A673 (cell line): ENCODE results near the gene SNTG2. TPM values are rescaled to one million over a fixed set of nuclear protein-coding genes. Genes with fewer than 3 reads are reported as not detected.
"Not testable (repeated sequence)": the region's sequence is repeated elsewhere in the genome, so short reads cannot be mapped to it uniquely, and the experiment has no call there.

Experiments
- BruUV-seq: library from RNA; stranded (reverse); fragments of 400-500 nt; replicated peaks from 2 replicates; lab custom pipeline; 2021; lab: Mats Ljungman, UMichigan
- CTCF ChIA-PET: fragments of 300-600 bp; sonication (Branson Sonifier 250); formaldehyde crosslinking; loops from one replicate; lab custom pipeline; 2022; ENCODE audit warnings: antibody characterized with exemption; lab: Charles Lee
- POLR2A ChIA-PET: fragments of 300-600 bp; sonication (Branson Sonifier 250); formaldehyde crosslinking; loops from one replicate; lab custom pipeline; 2022; ENCODE audit warnings: antibody characterized with exemption; ENCODE audit not compliant: low non-redundant PET; lab: Charles Lee
- DNase-seq: peaks from one replicate; pipeline ENCODE4 v3.0.0-alpha.2; 2015; ENCODE audit warnings: low spot score
- H3K27ac ChIP-seq: fragments of 200-600 bp; sonication (generic); 2 replicates; pipeline ENCODE4 v1.5.1; 2016; ENCODE audit warnings: mixed run types, low read depth, mild to moderate bottlenecking, mixed read lengths, antibody characterized with exemption, low read length; ENCODE audit not compliant: poor library complexity, severe bottlenecking
- H3K27me3 ChIP-seq: fragments of 200-600 bp; sonication (generic); replicated peaks from 2 replicates; pipeline ENCODE4 v1.6.1; 2017; ENCODE audit warnings: mixed run types, low read depth, mild to moderate bottlenecking, mixed read lengths, antibody characterized with exemption, low read length; ENCODE audit not compliant: insufficient read depth, poor library complexity
- H3K36me3 ChIP-seq: fragments of 200-600 bp; sonication (generic); 2 replicates; pipeline ENCODE4 v1.6.1; 2016; ENCODE audit warnings: mixed run types, mild to moderate bottlenecking, mixed read lengths, antibody characterized with exemption, low read length; ENCODE audit not compliant: insufficient read depth, poor library complexity, severe bottlenecking
- H3K4me1 ChIP-seq: fragments of 200-600 bp; sonication (generic); 2 replicates; pipeline ENCODE4 v1.6.1; 2017; ENCODE audit warnings: mixed run types, mild to moderate bottlenecking, mixed read lengths, antibody characterized with exemption, low read length; ENCODE audit not compliant: insufficient read depth, poor library complexity, severe bottlenecking
- H3K4me3 ChIP-seq: fragments of 200-600 bp; sonication (generic); 2 replicates; pipeline ENCODE4 v1.5.1; 2016; ENCODE audit warnings: low read depth, mixed run types, mild to moderate bottlenecking, mixed read lengths, low read length; ENCODE audit not compliant: poor library complexity, severe bottlenecking
- H3K9me3 ChIP-seq: fragments of 200-600 bp; sonication (generic); 2 replicates; pipeline ENCODE4 v1.6.1; 2016; ENCODE audit warnings: mixed run types, low read depth, mild to moderate bottlenecking, mixed read lengths, antibody characterized with exemption, low read length; ENCODE audit not compliant: poor library complexity, severe bottlenecking
- CTCF ChIP-seq: fragments of 300-800, 200-600 bp; sonication (generic); conservative IDR thresholded peaks from 2 replicates; pipeline ENCODE4 v1.5.1; 2017; ENCODE audit warnings: low read depth, mild to moderate bottlenecking, antibody characterized with exemption, low read length, moderate library complexity, mixed read lengths
- EZH2 ChIP-seq: fragments of 200-600 bp; sonication (generic); IDR thresholded peaks from 2 replicates; pipeline ENCODE4 v1.6.1; 2017; ENCODE audit warnings: borderline replicate concordance, low read depth, mild to moderate bottlenecking, mixed read lengths, antibody characterized with exemption, low read length; ENCODE audit not compliant: poor library complexity, severe bottlenecking
- intact Hi-C: fragments of 100-400 bp; cut with micrococcal nuclease; formaldehyde crosslinking; loops from one replicate; pipeline ENCODE4 v1.10.0; 2022; ENCODE audit not compliant: unreplicated experiment
- total RNA-seq: library from RNA; stranded (reverse); gene quantifications from 2 replicates; pipeline ENCODE4 v1.2.3, GENCODE V29; 2021

The SNTG2 gene
- total RNA-seq, 1 experiment from 2014 or later: 3.7 TPM

GRCh38 chr2:1132328-1132969, 181.8 kb downstream of the SNTG2 start:
- Histone ChIP-seq H3K4me3 (no peak overlapping the region), H3K36me3 (no peaks in the 10 kb centered on the region), H3K4me1 (no peaks in the 10 kb centered on the region), H3K27me3 (no peaks in the 10 kb centered on the region), H3K27ac (no peak overlapping the region), H3K9me3 (no peaks in the 10 kb centered on the region)
- no peak for TF ChIP-seq CTCF
- intact Hi-C loops: no loop called here
- no TSS peak for BruUV-seq
- ChIA-PET CTCF (no interaction called here), POLR2A (no interaction called here)
- no peak for DNase-seq

GRCh38 chr2:1133896-1134295, 183.2 kb downstream of the SNTG2 start:
- DNase-seq, H3K9me3 ChIP-seq, H3K27ac ChIP-seq, H3K27me3 ChIP-seq, BruUV-seq, H3K4me1 ChIP-seq, H3K36me3 ChIP-seq, intact Hi-C loops, H3K4me3 ChIP-seq, POLR2A ChIA-PET, CTCF ChIA-PET: not testable (repeated sequence)

GRCh38 chr2:1134629-1135028, 184.0 kb downstream of the SNTG2 start:
- intact Hi-C loops: loop anchor here (5.0 kb wide), 1 partner anchor 422 kb away; no protein-coding TSS in a partner anchor
- Histone ChIP-seq H3K4me3 (no peak overlapping the region), H3K9me3 (no peaks in the 10 kb centered on the region), H3K4me1 (no peaks in the 10 kb centered on the region), H3K27me3 (no peaks in the 10 kb centered on the region), H3K27ac (no peak overlapping the region), H3K36me3 (no peaks in the 10 kb centered on the region)
- DNase-seq: no peak
- no TSS peak for BruUV-seq
- POLR2A ChIA-PET: no interaction called here
- CTCF ChIA-PET: no interaction called here
- TF ChIP-seq CTCF (no peak), EZH2 (no peak)

GRCh38 chr2:1136067-1136466, 185.4 kb downstream of the SNTG2 start:
- BruUV-seq: no TSS peak
- intact Hi-C loops: loop anchor here (2.0 to 5.0 kb wide), 2 partner anchors 181 to 424 kb away; no protein-coding TSS in a partner anchor
- peak; percentile 60 for TF ChIP-seq CTCF
- TF ChIP-seq EZH2: no peak

More at GRCh38 chr2:1136067-1136466, 185.4 kb downstream of the SNTG2 start:
- H3K27me3 ChIP-seq: no peaks in the 10 kb centered on the region
- POLR2A ChIA-PET: no interaction called here
- H3K4me1 ChIP-seq: no peaks in the 10 kb centered on the region
- no peak overlapping the region for H3K27ac ChIP-seq
- H3K36me3 ChIP-seq: no peaks in the 10 kb centered on the region
- no peaks in the 10 kb centered on the region for H3K9me3 ChIP-seq
- H3K4me3 ChIP-seq: no peak overlapping the region
- CTCF ChIA-PET: no interaction called here
- DNase-seq: peak; percentile 30
